ENCODE data around the gene C19orf25. TPM values are rescaled to one million over a fixed set of nuclear protein-coding genes. Genes with fewer than 3 reads are reported as not detected.
A peak's percentile ranks its signal among the peaks of the same experiment; 100 is the strongest.

The C19orf25 gene
- total and polyA plus RNA-seq, 2 donors (not counting 1 experiment from before 2014, with no cell fraction given): 34.2 to 68.3 TPM

DNA sequence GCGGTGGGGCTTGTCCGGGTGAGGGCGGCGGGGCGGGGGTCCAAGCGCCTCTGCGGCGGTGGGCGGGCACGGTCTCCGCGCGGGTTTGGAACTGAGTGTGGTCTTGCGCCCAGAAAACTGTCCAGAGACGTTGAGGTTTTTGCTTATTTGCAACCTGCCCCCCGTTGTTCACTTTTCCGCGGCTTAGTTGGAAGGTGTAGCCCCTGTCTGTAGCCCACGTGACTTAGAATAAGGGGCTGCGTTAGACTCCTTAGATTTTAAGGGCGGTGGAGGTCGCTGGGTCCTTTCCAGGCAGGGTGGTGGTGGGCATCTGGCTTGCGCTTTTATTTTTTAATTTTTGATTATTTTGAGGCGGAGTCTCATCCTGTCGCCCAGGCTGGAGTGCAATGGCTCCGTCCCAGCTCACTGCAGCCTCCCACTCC lies 40.1 kb downstream of the C19orf25 start:
- intact Hi-C loops (cut with micrococcal nuclease): loop anchor here (1.0 kb wide), 1 partner anchor 32 kb away; the partner anchor contains the start of gene DAZAP1
- TF ChIP-seq, protein P1, sequence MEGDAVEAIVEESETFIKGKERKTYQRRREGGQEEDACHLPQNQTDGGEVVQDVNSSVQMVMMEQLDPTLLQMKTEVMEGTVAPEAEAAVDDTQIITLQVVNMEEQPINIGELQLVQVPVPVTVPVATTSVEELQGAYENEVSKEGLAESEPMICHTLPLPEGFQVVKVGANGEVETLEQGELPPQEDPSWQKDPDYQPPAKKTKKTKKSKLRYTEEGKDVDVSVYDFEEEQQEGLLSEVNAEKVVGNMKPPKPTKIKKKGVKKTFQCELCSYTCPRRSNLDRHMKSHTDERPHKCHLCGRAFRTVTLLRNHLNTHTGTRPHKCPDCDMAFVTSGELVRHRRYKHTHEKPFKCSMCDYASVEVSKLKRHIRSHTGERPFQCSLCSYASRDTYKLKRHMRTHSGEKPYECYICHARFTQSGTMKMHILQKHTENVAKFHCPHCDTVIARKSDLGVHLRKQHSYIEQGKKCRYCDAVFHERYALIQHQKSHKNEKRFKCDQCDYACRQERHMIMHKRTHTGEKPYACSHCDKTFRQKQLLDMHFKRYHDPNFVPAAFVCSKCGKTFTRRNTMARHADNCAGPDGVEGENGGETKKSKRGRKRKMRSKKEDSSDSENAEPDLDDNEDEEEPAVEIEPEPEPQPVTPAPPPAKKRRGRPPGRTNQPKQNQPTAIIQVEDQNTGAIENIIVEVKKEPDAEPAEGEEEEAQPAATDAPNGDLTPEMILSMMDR (IDR thresholded peaks at IDR 0.05): no peak
- TF ChIP-seq EZH2 (IDR thresholded peaks at IDR 0.05; ENCODE audit: borderline replicate concordance, insufficient read depth, low read depth, low read length, poor library complexity, severe bottlenecking): no peak
- Histone ChIP-seq H2AFZ (ENCODE audit: insufficient read depth, low read depth, low read length, poor library complexity, severe bottlenecking) (no peak overlapping the region), H3K36me3 (replicated peaks in 1 of 2; ENCODE audit: control extremely low read depth in 1 of 2, control insufficient read depth in 1 of 2, extremely low read depth in 1 of 2, insufficient read depth in 2 of 2, low read length in 1 of 2) (peaks cover 0 to 38% of the 10 kb centered on the region in 2 experiments), H3K4me1 (ENCODE audit: control insufficient read depth in 2 of 2, insufficient read depth in 2 of 2, low read length in 2 of 2) (peaks cover 7 to 16% of the 10 kb centered on the region in 2 donors), H3K27ac (ENCODE audit: low read length in 2 of 2) (peak overlapping the region in 1 of 2 donors; percentile 95), H3K4me3 (ENCODE audit: control extremely low read depth in 1 of 5, extremely low read depth in 1 of 5, insufficient read depth in 1 of 5, low read depth in 2 of 5, low read length in 4 of 5) (peak overlapping the region; percentile 32 to 100 (median 97)), H4K20me1 (ENCODE audit: control insufficient read depth, insufficient read depth, low read length, poor library complexity, severe bottlenecking) (peaks cover 63% of the 10 kb centered on the region), H3K9me3 (ENCODE audit: control extremely low read depth in 1 of 3, control insufficient read depth in 2 of 3, insufficient read depth in 1 of 3, low read length in 2 of 3) (no peaks in the 10 kb centered on the region), H3K9ac (ENCODE audit: low read length) (peak overlapping the region; percentile 99), H3K27me3 (replicated peaks in 1 of 4; ENCODE audit: control extremely low read depth in 1 of 4, control insufficient read depth in 3 of 4, insufficient read depth in 4 of 4, low read length in 3 of 4) (no peaks in the 10 kb centered on the region), H3K79me2 (ENCODE audit: control insufficient read depth, insufficient read depth, low read length) (peaks cover 21% of the 10 kb centered on the region), H3K4me2 (replicated peaks; ENCODE audit: low read depth, low read length, poor library complexity, severe bottlenecking) (peak overlapping the region; percentile 91)
- Mint-ChIP-seq H3K9me3 (ENCODE audit: insufficient read depth) (no peaks in the 10 kb centered on the region), H3K27me3 (no peaks in the 10 kb centered on the region), H3K27ac (peak overlapping the region; percentile 99), H3K4me3 (peak overlapping the region; percentile 99), H3K4me1 (peaks cover 18% of the 10 kb centered on the region)
- ChIA-PET CTCF (no interaction called here), POLR2A (interaction anchor here (0.9 kb wide), 1 partner anchor 27 kb away, joined by 3 read pairs; no protein-coding TSS in a partner anchor)
- DNase-seq: no peak
- WGBS (ENCODE audit: insufficient coverage): under 1% methylated on average over 25 of the region's 26 CpGs
- ATAC-seq (ENCODE audit: low read depth): no peak

Measured in B cell (primary cell).